Hematopoietic multipotent progenitor cell treated with erythropoietin and hydrocortisone succinate and interleukin-3 and kit ligand, for 8 days (in vitro differentiated cells): Measurements from ENCODE around the gene BTN2A1.
"Not testable (repeated sequence)": the region's sequence is repeated elsewhere in the genome, so short reads cannot be mapped to it uniquely, and the experiment has no call there.

Experiments
- DNase-seq: peaks from one replicate; pipeline ENCODE4 v3.0.0-alpha.2; 2015

BTN2A1 gene

GRCh38 chr6:26457806-26458688, at the start of gene BTN2A1:
BTN2A1 (plus strand) TSS chr6:26457955; CDS start chr6:26458637, 682 bp downstream.
- peak; percentile 93 for DNase-seq

- DNase-seq, result no peak
Measured at GRCh38 chr6:26408828-26409730, 48.7 kb upstream of the BTN2A1 start.

GRCh38 chr6:26411751-26412150, 46.0 kb upstream of the BTN2A1 start:
- no peak for DNase-seq

- DNase-seq, result no peak
Measured at GRCh38 chr6:26412228-26412627, 45.5 kb upstream of the BTN2A1 start.

- no peak for DNase-seq
Measured at GRCh38 chr6:26412954-26413353, 44.8 kb upstream of the BTN2A1 start.

GRCh38 chr6:26414281-26414680, 43.5 kb upstream of the BTN2A1 start:
- peak; percentile 80 for DNase-seq

- no peak for DNase-seq
Measured at GRCh38 chr6:26415036-26415614, 42.6 kb upstream of the BTN2A1 start.

- no peak for DNase-seq
Measured at GRCh38 chr6:26415791-26416190, 42.0 kb upstream of the BTN2A1 start.

DNA sequence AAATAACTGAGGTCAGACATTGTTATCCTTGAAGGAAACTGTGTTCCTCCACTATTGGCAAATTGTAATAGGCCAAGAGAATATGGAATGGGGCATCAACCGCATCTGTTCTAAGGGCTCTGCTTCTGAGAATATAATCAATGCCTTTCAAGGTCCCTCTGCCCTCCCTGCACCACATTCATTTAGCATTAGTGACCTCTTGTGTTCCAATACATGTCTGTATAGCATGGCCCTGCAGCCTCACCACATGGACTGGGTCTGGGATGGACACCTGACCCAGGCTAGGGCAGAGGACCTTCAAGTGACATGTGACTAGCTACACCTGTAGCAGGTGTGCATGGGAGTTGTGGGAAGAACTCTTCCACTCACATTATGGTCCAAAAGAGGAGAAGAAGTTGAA, 41.5 kb upstream of the BTN2A1 start:
- no peak for DNase-seq

- DNase-seq, result not testable (repeated sequence)
Measured at GRCh38 chr6:26418077-26418476, 39.7 kb upstream of the BTN2A1 start.

DNA sequence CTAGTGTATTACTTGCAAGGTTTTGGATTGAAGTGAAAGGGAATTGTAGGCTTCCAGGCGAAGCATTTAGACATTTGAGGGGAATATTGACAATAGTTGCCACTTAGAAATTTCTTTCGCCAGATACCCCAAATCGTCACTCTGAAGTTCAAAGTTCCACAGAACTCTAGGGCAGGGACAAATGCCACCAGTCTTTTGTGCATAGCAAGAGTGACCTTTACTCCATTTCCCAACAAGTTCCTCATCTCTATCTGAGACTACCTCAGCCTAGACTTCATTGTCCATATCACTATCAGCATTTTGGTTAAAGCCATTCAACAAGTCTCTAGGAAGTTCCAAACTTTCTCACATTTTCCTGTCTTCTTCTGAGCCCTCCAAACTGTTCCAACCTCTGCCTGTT, 39.0 kb upstream of the BTN2A1 start:
- not testable (repeated sequence) for DNase-seq

GRCh38 chr6:26420688-26421171, 37.0 kb upstream of the BTN2A1 start:
- DNase-seq, result peak; percentile 53

DNA sequence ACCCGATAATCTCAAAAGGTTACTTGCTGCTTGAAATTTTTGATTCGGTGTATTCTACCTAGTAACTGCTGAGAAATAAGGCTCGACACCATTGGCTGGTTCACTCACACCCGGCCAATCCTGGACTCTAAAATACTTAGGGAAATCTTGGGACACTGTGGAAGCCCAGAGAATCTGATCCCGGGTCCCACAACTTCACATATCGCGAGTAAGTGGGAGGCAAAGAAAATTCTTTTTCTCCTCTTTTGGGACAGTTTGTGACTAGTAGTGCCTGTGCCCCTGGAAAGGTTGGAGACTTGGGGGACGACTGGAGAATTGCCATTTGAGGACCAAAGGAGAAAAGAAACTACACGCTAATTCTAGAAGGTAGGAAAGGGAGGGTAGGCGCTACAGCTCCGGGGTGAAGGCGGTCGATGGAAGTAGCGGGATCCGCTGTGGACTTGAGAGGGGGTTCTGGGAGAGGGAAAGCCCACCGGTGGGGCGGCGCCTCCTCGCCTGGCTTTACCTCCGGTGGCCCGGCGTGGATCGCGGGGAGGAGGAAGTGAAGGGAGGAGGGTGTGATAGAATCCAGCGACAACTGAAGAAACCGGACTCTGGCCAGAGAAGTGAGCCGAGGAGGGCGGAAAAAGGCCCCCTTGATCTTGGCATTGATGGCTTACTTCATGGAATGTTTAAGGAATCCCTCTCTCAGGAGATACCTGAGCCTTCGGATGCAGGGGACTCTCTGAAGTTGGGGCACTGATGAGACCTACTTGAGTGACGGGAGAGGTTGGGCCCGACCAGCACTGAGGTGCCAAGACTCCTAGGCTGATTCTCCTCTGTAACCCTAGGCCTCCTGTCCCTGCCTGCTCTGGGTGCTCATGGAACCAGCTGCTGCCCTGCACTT, 36.3 kb upstream of the BTN2A1 start:
- DNase-seq, result peak; percentile 81

GRCh38 chr6:26422329-26422728, 35.4 kb upstream of the BTN2A1 start:
- no peak for DNase-seq

- DNase-seq, result no peak
Measured at GRCh38 chr6:26426691-26427450, 30.9 kb upstream of the BTN2A1 start.

DNA sequence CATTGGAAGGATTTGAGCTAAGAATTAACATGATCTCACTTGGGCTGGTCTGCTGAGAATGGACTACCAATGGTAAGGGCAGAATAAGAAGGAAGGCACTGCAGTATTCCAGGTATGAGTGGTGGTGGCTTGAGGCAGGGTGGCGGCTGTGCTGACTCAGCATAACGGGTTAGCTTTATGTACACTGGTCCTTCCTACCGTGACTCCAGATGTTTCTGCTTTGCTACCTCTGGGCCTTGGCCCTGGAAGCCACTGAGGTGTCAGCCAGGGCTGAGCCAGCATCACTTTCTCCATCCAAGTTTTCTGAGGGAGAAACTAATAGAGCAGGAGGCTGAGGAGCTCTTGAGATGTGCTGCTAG, 30.3 kb upstream of the BTN2A1 start:
- no peak for DNase-seq

- DNase-seq, result no peak
Measured at GRCh38 chr6:26428206-26428605, 29.5 kb upstream of the BTN2A1 start.

- no peak for DNase-seq
Measured at GRCh38 chr6:26430787-26431186, 27.0 kb upstream of the BTN2A1 start.

- DNase-seq, result no peak
Measured at GRCh38 chr6:26431258-26432172, 26.2 kb upstream of the BTN2A1 start.

GRCh38 chr6:26432627-26433201, 25.0 kb upstream of the BTN2A1 start:
- DNase-seq, result no peak
